K562 (cell line): ENCODE results near the gene HIVEP3. TPM values are rescaled to one million over a fixed set of nuclear protein-coding genes. Genes with fewer than 3 reads are reported as not detected.
A peak's percentile ranks its signal among the peaks of the same experiment; 100 is the strongest.

Source experiments
- ATF3 ChIP-seq, 2 experiments: fragments of 450-650 bp in 1 of 2; sonication (generic) in 1 of 2; formaldehyde crosslinking in 1 of 2; IDR thresholded peaks in 1 of 2; conservative IDR thresholded peaks in 1 of 2; 2 replicates each; pipeline versions ENCODE4 v1.6.1 to v1.8.1; 2016 to 2023; ENCODE audit warnings: mild to moderate bottlenecking in 2 of 2, moderate library complexity in 2 of 2, inconsistent platforms in 1 of 2, missing genetic modification reagents in 1 of 2
- CREB3L1 ChIP-seq: fragments of 450-650 bp; IDR thresholded peaks from 2 replicates; pipeline ENCODE4 v1.6.1; 2014; ENCODE audit warnings: low read depth, mild to moderate bottlenecking, moderate library complexity, borderline replicate concordance
- CTBP1 ChIP-seq: fragments of 450-650 bp; IDR thresholded peaks from 2 replicates; pipeline ENCODE4 v1.6.1; 2016; ENCODE audit warnings: borderline replicate concordance
- DEAF1 ChIP-seq: fragments of 450-650 bp; formaldehyde crosslinking; IDR thresholded peaks from 2 replicates; pipeline ENCODE4 v1.4.0; 2020; ENCODE audit warnings: mild to moderate bottlenecking, moderate library complexity
- EP300 ChIP-seq: IDR thresholded peaks from 2 replicates; pipeline ENCODE4 v1.6.1; 2012; ENCODE audit warnings: low read length, improper control_type of control experiment
- FOSL1 ChIP-seq: fragments of 200-800 bp; sonication (Bioruptor generic); conservative IDR thresholded peaks from 2 replicates; pipeline ENCODE4 v1.6.1; 2016; ENCODE audit warnings: missing genetic modification characterization, missing compliant biosample characterization
- FOXP1 ChIP-seq: sonication (generic); formaldehyde crosslinking; IDR thresholded peaks from 2 replicates; pipeline ENCODE4 v1.8.0; 2022; ENCODE audit warnings: mild to moderate bottlenecking, missing genetic modification reagents
- HSF4 ChIP-seq: fragments of 250-450 bp; sonication (Bioruptor Pico); IDR thresholded peaks from 2 replicates; pipeline ENCODE4 v2.1.2; 2022; ENCODE audit warnings: mild to moderate bottlenecking, moderate library complexity, borderline replicate concordance
- POU5F1 ChIP-seq: fragments of 150-350 bp; IDR thresholded peaks from 2 replicates; pipeline ENCODE4 v1.6.1; 2014; ENCODE audit warnings: borderline replicate concordance, low read length, low read depth, mild to moderate bottlenecking; ENCODE audit not compliant: partially characterized antibody
- TCF15 ChIP-seq: fragments of 250-450 bp; sonication (Bioruptor Pico); IDR thresholded peaks from 2 replicates; pipeline ENCODE4 v1.8.0; 2022; ENCODE audit warnings: moderate library complexity, mild to moderate bottlenecking, inconsistent platforms
- ZNF224 ChIP-seq: sonication (generic); formaldehyde crosslinking; IDR thresholded peaks from 2 replicates; pipeline ENCODE4 v1.8.0; 2022; ENCODE audit warnings: mild to moderate bottlenecking, missing genetic modification reagents
- ZNF407 ChIP-seq: fragments of 450-650 bp; IDR thresholded peaks from 2 replicates; pipeline ENCODE4 v1.6.1; 2016; ENCODE audit warnings: low read depth
- ZNF766 ChIP-seq: fragments of 200-800 bp; sonication (Bioruptor generic); conservative IDR thresholded peaks from 2 replicates; pipeline ENCODE4 v1.6.1; 2016; ENCODE audit warnings: missing genetic modification characterization, missing compliant biosample characterization
- polyA plus RNA-seq, 8 experiments: library from polyadenylated mRNA; depleted of rRNA in 4 of 8; stranded (reverse) in 5 of 8; unstranded in 3 of 8; fragments of >200 nt; fragmentation: Nextera tagmentation in 2 of 8; fragmentation: Illumina TruSeq in 1 of 8; extraction: Ambion mirVana in 2 of 8; extraction: Trizol in 1 of 8; gene quantifications; 2 replicates each; pipeline versions ENCODE4 v1.2.1 to v1.2.3, GENCODE V29; 2011 to 2014; ENCODE audit warnings: inconsistent platforms in 1 of 8, missing spikeins in 1 of 8
- total RNA-seq, 7 experiments: library from RNA; depleted of rRNA in 6 of 7; stranded (reverse); fragments of >200 nt in 6 of 7; fragmentation: Illumina TruSeq in 2 of 7; extraction: Trizol in 2 of 7; gene quantifications; 2 replicates each; pipeline versions ENCODE4 v1.2.1 to v1.2.3, GENCODE V29; 2011 to 2021; ENCODE audit warnings: low replicate concordance in 1 of 7

Gene HIVEP3
- total and polyA plus RNA-seq, 9 of the 15 experiments (the other 6 are each of a cell fraction or from before 2014, with no cell fraction given) = 0.09 to 0.58 (median 0.34) TPM; not detected in 1

- no peak for TF ChIP-seq ZNF407
- no peak for TF ChIP-seq FOXP1
- TF ChIP-seq CREB3L1 = no peak
- TF ChIP-seq DEAF1 (CRISPR knock-in tag) = no peak
- no peak for TF ChIP-seq ZNF224 (CRISPR knock-in tag)
- 0 out of 2 replicates have a peak, but pooled peaks have one; percentile 4 for TF ChIP-seq EP300
- TF ChIP-seq TCF15 (CRISPR knock-in tag) = no peak
- TF ChIP-seq FOSL1 = peak; percentile 93
- peak; percentile 79 for TF ChIP-seq ATF3 (IDR thresholded peaks at IDR 0.05)
- TF ChIP-seq ATF3 (CRISPR knock-in tag; conservative IDR thresholded peaks at IDR 0.05) = no peak
- no peak for TF ChIP-seq ZNF766
- TF ChIP-seq HSF4 (CRISPR knock-in tag) = no peak
- TF ChIP-seq CTBP1 = peak; percentile 80
- TF ChIP-seq POU5F1 = no peak
These were observed 56.1 kb downstream of the HIVEP3 start (continued) for GRCh38 chr1:41862384-41863221.
